Measurements from ENCODE around the gene PTGIS.

GRCh38 chr20:49616154-49617007 is 48.4 kb upstream of the PTGIS start:
- TF ChIP-seq CTCF (conservative IDR thresholded peaks at IDR 0.05; ENCODE audit: low read depth, low read length) (no peak), MAFK (IDR thresholded peaks at IDR 0.05; ENCODE audit: low read depth, low read length) (no peak), FOS (IDR thresholded peaks at IDR 0.05; ENCODE audit: low read depth, low read length) (no peak), RAD21 (IDR thresholded peaks at IDR 0.05; ENCODE audit: low read length) (no peak)
